Psoas muscle (tissue), 8 donors: ENCODE results near the gene PPP1R9B. TPM values are rescaled to one million over a fixed set of nuclear protein-coding genes. Genes with fewer than 3 reads are reported as not detected.

Experiments
- ATAC-seq, 4 donors: fragments of 200-7000 bp; cut with Tn5 transposase; one replicate each; pipeline ENCODE4 v1.9.1; 2020; ENCODE audit warnings: moderate library complexity in 3 of 4, mild to moderate bottlenecking in 2 of 4
- DNase-seq, 2 donors: peaks; one replicate each; pipeline ENCODE4 v3.0.0-alpha.2; 2020
- H3K27ac ChIP-seq: fragments of 200-600 bp; one replicate; pipeline ENCODE4 v1.8.0; 2022
- H3K27me3 ChIP-seq, 3 donors: fragments of 200-600 bp in 1 of 3; one replicate each; pipeline versions ENCODE4 v1.6.1 to v1.8.0; 2013 to 2022; ENCODE audit warnings: low read length in 2 of 3, mild to moderate bottlenecking in 2 of 3, moderate library complexity in 1 of 3; ENCODE audit not compliant: insufficient read depth in 3 of 3
- H3K36me3 ChIP-seq, 2 donors: fragments of 200-600 bp in 1 of 2; one replicate each; pipeline versions ENCODE4 v1.6.1 to v1.8.0; 2013 to 2022; ENCODE audit warnings: low read depth in 1 of 2, mild to moderate bottlenecking in 1 of 2, moderate library complexity in 1 of 2; ENCODE audit not compliant: insufficient read depth in 1 of 2
- H3K4me1 ChIP-seq: fragments of 200-600 bp; one replicate; pipeline ENCODE4 v1.8.0; 2022
- H3K4me3 ChIP-seq: fragments of 200-600 bp; one replicate; pipeline ENCODE4 v1.8.0; 2022; ENCODE audit warnings: mild to moderate bottlenecking
- H3K9me3 ChIP-seq: fragments of 200-600 bp; one replicate; pipeline ENCODE4 v1.8.0; 2022
- WGBS, 3 donors: extraction: QIAGEN DNeasy Blood & Tissue Kit; methylation state at CpG; one replicate each; pipeline versions ENCODE4 v1.1.6 to v1.1.7; 2013; 5-methylcytosine and 5-hydroxymethylcytosine counted together
- intact Hi-C, 2 donors: fragments of 100-400 bp; cut with DNase I; formaldehyde crosslinking; loops; one replicate each; pipeline versions ENCODE4 v1.11.0 to v1.14.2; 2022
- polyA plus RNA-seq, 3 donors: library from polyadenylated mRNA; stranded (reverse); fragments of 200-250 nt; gene quantifications; one replicate each; pipeline ENCODE4 v1.2.3, GENCODE V29; 2013
- total RNA-seq, 4 donors: library from RNA; stranded (reverse); fragmentation: NEBNext Ultra II Directional in 2 of 4; extraction: Animal tissue kit (Norgen Biotek cat#: 25700) in 2 of 4; gene quantifications; one replicate each; pipeline versions ENCODE4 v1.2.1 to v1.2.4, GENCODE V29; 2021 to 2023
- TF ChIP-seq, protein P1 (sequence below): fragments of 200-600 bp; IDR thresholded peaks from one replicate; pipeline ENCODE4 v1.8.0; 2022; ENCODE audit warnings: antibody characterized with exemption
- donor health status: healthy with polysubstance abuse.
- donor health status: DM: no; HTN: no; CAD: no; lungs with moderate emphysema.
- donor health status: Bipolar disorder and iron deficiency.
- donor health status: healthy.
- donor health status: DM: yes; HTN: yes; CAD: no.
- donor health status: DM: no; HTN: no; CAD: no.
- donor health status: DM: no; HTN: no; CAD: no.
- donor health status: DM: yes; HTN: yes; CAD: no.

PPP1R9B gene
- total and polyA plus RNA-seq, 7 donors: 7.0 to 26.5 (median 15.1) TPM

DNA sequence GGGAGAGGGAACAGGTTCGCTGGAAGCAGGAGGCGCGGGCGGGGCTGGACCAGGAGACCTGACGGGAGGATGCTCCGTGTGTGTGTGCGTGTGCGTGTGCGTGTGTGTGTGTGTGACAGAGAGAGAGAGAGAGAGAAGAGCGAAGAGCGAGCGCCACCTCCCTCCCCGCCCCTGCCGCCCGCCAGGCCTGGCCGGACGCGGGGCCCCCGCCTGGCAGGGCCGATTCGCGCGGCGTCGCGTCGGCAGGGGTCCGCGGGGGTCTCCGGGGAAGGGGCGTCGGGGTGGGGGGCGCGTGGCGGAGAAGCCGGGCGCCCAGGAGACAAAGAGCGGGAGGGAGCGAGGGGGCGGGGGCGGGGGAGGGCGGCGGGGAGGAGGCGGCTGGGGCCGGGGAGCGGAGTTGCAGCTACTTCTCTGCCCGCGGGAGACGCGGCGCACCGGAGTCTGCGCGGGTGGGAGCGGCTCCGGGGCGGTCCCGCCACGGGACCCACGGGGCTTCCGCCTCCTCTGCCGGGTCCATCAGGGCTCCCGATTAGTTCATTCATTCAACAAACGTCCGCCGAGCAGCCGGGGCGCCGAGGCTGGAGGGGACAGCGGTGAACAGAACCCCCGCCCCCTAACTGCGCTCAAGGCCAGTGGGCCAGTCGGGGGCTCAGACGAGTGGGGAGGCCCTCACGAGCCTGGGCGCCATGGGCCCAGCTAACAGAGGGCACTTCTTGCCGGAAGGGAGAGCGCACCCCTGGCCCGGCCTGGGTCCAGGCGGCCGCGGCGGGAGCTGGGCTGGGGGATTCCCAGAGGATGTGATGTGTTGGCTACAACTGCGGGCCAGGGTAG lies 20.5 kb downstream of the PPP1R9B start, which contains the start of gene SAMD14:
TSS of gene SAMD14 (minus strand) at position 433 of the 831 bp plus-strand sequence. CDS start 5,201 bp downstream, outside the sequence.
- Histone ChIP-seq H3K27ac (peak within 1 kb of the TSS; percentile 82), H3K27me3 (no peaks in the 10 kb centered on the region), H3K4me1 (peaks cover 34% of the 10 kb centered on the region), H3K4me3 (peak within 1 kb of the TSS; percentile 69), H3K36me3 (peaks cover 0 to 7% of the 10 kb centered on the region in 2 donors), H3K9me3 (no peaks in the 10 kb centered on the region)
- 1 to 5% (median 1%) methylated on average over 36 to 83 of the region's 84 CpGs for WGBS, 3 donors
- TF ChIP-seq, protein P1, sequence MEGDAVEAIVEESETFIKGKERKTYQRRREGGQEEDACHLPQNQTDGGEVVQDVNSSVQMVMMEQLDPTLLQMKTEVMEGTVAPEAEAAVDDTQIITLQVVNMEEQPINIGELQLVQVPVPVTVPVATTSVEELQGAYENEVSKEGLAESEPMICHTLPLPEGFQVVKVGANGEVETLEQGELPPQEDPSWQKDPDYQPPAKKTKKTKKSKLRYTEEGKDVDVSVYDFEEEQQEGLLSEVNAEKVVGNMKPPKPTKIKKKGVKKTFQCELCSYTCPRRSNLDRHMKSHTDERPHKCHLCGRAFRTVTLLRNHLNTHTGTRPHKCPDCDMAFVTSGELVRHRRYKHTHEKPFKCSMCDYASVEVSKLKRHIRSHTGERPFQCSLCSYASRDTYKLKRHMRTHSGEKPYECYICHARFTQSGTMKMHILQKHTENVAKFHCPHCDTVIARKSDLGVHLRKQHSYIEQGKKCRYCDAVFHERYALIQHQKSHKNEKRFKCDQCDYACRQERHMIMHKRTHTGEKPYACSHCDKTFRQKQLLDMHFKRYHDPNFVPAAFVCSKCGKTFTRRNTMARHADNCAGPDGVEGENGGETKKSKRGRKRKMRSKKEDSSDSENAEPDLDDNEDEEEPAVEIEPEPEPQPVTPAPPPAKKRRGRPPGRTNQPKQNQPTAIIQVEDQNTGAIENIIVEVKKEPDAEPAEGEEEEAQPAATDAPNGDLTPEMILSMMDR: no peak
- intact Hi-C loops: loop anchor here (5.0 kb wide), 1 partner anchor 37 kb away; the partner anchor contains the start of gene SGCA (in 2 of the 2)
- DNase-seq (peak in 1 of 2 donors; percentile 76), ATAC-seq (peak; percentile 26 to 58 (median 46))

DNA sequence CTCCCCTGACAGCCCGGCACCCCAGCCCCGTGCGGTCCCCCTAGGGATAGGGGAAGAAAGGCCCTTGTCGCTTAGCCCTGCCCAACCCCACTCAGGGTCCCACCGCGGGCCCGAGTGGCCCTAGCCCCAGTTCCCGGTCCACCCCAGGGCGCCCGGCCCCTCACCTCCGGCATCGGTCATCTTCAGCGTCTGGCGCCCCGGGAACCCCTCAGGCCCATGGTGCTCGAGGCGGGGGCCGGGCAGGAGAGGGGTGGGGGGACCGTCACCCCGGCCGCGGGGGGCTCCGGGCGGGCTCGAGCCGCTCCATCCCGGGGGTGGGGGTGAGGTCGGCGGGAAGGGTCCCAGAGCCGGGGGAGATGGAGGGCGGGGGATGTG lies 21.1 kb downstream of the PPP1R9B start:
- Histone ChIP-seq H3K27ac (no peak overlapping the region), H3K4me3 (peak overlapping the region; percentile 69), H3K9me3 (no peaks in the 10 kb centered on the region), H3K4me1 (peaks cover 29% of the 10 kb centered on the region), H3K27me3 (no peaks in the 10 kb centered on the region), H3K36me3 (peaks cover 0 to 1% of the 10 kb centered on the region in 2 donors)
- TF ChIP-seq, protein P1: no peak
- ATAC-seq (no peak), DNase-seq (no peak)
- intact Hi-C loops: no loop called here
- WGBS, 3 donors: 2 to 11% (median 3%) methylated on average over 25 to 31 of the region's 31 CpGs

DNA sequence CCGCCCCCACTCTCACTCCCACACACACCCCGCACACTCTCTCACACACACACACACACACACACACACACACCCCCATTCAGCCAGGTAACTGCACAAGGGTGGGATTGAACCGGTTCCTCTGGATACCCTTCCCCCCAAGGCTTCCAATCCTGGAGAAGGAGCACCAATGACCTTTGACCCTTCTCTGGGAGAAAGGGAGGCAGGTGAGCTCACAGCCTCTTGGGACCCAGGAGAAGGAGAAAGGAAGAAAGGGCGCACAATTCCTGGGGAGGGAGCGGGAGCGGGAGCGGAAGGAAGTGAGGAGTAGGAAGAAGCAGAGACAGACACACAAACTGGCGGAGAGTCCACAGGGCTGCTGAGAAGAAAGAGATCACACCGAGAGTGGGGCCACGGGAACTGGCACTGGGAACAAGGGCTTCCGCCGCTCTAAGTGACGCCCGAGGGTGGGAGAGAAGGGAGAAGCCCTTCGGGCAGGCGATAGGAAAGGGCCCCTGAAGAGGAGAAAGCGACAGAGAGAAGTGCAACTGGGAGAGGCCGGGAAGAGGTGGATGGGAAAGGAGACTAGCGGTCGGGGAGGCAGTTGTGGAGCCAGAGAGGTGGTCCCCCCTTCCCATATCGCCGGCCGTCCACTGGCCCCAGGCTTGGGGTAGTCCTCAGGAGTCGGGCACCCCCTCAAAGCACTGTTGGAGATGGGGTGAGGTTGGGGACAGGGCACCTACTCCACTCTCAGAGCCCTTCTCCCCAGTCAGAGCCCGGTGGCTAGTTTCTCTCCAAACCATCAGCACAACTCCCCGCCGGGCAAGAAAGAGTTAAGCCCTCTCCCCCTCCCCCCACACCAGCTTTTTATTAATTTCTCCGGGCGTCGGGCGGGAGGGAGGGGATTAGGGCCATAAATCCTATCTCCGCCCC lies 21.8 kb downstream of the PPP1R9B start:
- intact Hi-C loops: no loop called here
- no peak for ATAC-seq
- Histone ChIP-seq H3K36me3 (no peaks in the 10 kb centered on the region), H3K4me3 (peak overlapping the region; percentile 69), H3K27ac (no peak overlapping the region), H3K27me3 (no peaks in the 10 kb centered on the region), H3K9me3 (no peaks in the 10 kb centered on the region), H3K4me1 (peaks cover 22% of the 10 kb centered on the region)
- WGBS, 3 donors: 43 to 55% (median 46%) methylated on average over 24 to 32 of the region's 32 CpGs
- TF ChIP-seq, protein P1: no peak
- peak in 1 of 2 donors; percentile 59 for DNase-seq

DNA sequence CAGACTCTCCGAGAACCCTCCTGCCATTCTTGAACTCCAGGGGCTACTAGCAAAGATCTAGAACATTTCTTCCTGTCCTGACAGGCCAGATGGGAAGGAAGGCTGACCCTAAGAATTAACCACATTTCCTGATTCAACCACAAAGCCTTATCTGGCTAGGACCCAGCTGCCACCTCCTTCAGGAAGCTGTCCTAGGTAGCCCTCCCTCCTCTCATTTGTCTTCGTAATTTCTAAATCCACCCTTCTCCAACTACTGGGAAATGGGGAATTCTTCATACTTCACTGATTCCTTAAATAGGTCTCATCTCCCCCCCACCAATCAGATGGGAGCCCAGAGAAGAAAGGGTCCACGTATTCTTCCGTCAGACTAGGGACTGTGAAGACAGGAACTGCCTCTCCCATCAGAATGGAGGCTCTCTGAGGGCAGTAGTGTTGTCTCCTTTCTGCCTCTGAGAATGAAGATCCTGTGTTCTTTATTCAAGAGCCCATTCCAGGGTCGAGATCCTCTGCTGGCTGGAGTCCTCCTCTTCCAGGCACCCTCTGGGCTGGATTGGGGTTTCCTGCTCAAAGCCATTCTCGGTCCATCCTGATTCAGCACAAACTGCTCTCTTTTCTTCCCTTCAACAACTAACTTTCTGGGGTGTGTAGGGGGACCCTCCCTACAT lies 22.6 kb downstream of the PPP1R9B start:
- DNase-seq (no peak), ATAC-seq (no peak)
- TF ChIP-seq, protein P1: no peak
- Histone ChIP-seq H3K27me3 (no peaks in the 10 kb centered on the region), H3K4me3 (no peak overlapping the region), H3K36me3 (no peaks in the 10 kb centered on the region), H3K27ac (no peak overlapping the region), H3K9me3 (no peaks in the 10 kb centered on the region), H3K4me1 (peaks cover 15% of the 10 kb centered on the region)
- intact Hi-C loops: no loop called here
- WGBS, 3 donors: 59 to 75% (median 72%) methylated on average over 6 of the region's 6 CpGs
